HG03378 (cell line): ENCODE data around the gene UBR7.
A peak's percentile ranks its signal among the peaks of the same experiment; 100 is the strongest.
"Not testable (repeated sequence)": the region's sequence is repeated elsewhere in the genome, so short reads cannot be mapped to it uniquely, and the experiment has no call there.

Experiments
- ATAC-seq: cut with Tn5 transposase; IDR thresholded peaks from one replicate; pipeline ENCODE4 v1.9.1; 2021; ENCODE audit warnings: mild to moderate bottlenecking, moderate library complexity; ENCODE audit not compliant: unreplicated experiment

The UBR7 gene

GRCh38 chr14:93186956-93187355 lies 20.1 kb upstream of the UBR7 start:
- ATAC-seq = no peak

- no peak for ATAC-seq
Measured at GRCh38 chr14:93195316-93195999, 11.6 kb upstream of the UBR7 start.

GRCh38 chr14:93199031-93199430 lies 8.0 kb upstream of the UBR7 start:
- no peak for ATAC-seq

GRCh38 chr14:93200553-93200952 lies 6.5 kb upstream of the UBR7 start:
- no peak for ATAC-seq

- no peak for ATAC-seq
Measured at GRCh38 chr14:93201155-93201704, 5.8 kb upstream of the UBR7 start.

- ATAC-seq = peak; percentile 28
Measured at GRCh38 chr14:93207468-93208308, 632 bp downstream of the UBR7 start.

- peak; percentile 64 for ATAC-seq
Measured at GRCh38 chr14:93212432-93212831, 5.4 kb downstream of the UBR7 start.

GRCh38 chr14:93214598-93214997 lies 7.5 kb downstream of the UBR7 start:
- ATAC-seq = no peak

- no peak for ATAC-seq
Measured at GRCh38 chr14:93219103-93219726, 12.2 kb downstream of the UBR7 start.

GRCh38 chr14:93220509-93220908 lies 13.5 kb downstream of the UBR7 start:
- ATAC-seq = no peak

GRCh38 chr14:93223565-93223964 lies 16.5 kb downstream of the UBR7 start:
- ATAC-seq = no peak

- no peak for ATAC-seq
Measured at GRCh38 chr14:93228550-93228949, 21.5 kb downstream of the UBR7 start.

- no peak for ATAC-seq
Measured at GRCh38 chr14:93230539-93230938, 23.5 kb downstream of the UBR7 start.

- ATAC-seq = no peak
Measured at GRCh38 chr14:93231129-93231979, 24.3 kb downstream of the UBR7 start.

GRCh38 chr14:93232159-93232558 lies 25.1 kb downstream of the UBR7 start:
- ATAC-seq = no peak

GRCh38 chr14:93233078-93233477 lies 26.0 kb downstream of the UBR7 start:
- not testable (repeated sequence) for ATAC-seq

- no peak for ATAC-seq
Measured at GRCh38 chr14:93234798-93235197, 27.7 kb downstream of the UBR7 start.

- ATAC-seq = no peak
Measured at GRCh38 chr14:93239869-93240677, 33.0 kb downstream of the UBR7 start.

GRCh38 chr14:93240678-93241000 lies 33.6 kb downstream of the UBR7 start:
- no peak for ATAC-seq
